ENCODE measurements around the gene DBI.

- TF ChIP-seq CTCF (IDR thresholded peaks at IDR 0.05) (no peak), POLR2A (IDR thresholded peaks at IDR 0.05; ENCODE audit: low read depth) (no peak), POLR2AphosphoS5 (IDR thresholded peaks at IDR 0.05) (no peak)
These were observed 10.7 kb downstream of the DBI start for GRCh38 chr2:119377294-119377992.

All from esophagus muscularis mucosa (tissue), 3 donors.